ENCODE measurements around the gene CCT8L2.
"Not testable (repeated sequence)": the region's sequence is repeated elsewhere in the genome, so short reads cannot be mapped to it uniquely, and the experiment has no call there.

Gene CCT8L2

GRCh38 chr22:16594026-16594425 lies 1.4 kb upstream of the CCT8L2 start:
- DNase-seq: no peak

GRCh38 chr22:16592231-16592630 lies 379 bp downstream of the CCT8L2 start:
- not testable (repeated sequence) for DNase-seq

- not testable (repeated sequence) for DNase-seq
Measured at GRCh38 chr22:16591136-16591535, 1.5 kb downstream of the CCT8L2 start.

- no peak for DNase-seq
Measured at GRCh38 chr22:16586991-16587390, 5.6 kb downstream of the CCT8L2 start.

- no peak for DNase-seq
Measured at GRCh38 chr22:16586170-16586569, 6.4 kb downstream of the CCT8L2 start.

- not testable (repeated sequence) for DNase-seq
Measured at GRCh38 chr22:16580872-16581271, 11.7 kb downstream of the CCT8L2 start.

- DNase-seq: not testable (repeated sequence)
Measured at GRCh38 chr22:16569240-16569834, 23.3 kb downstream of the CCT8L2 start.

- no peak for DNase-seq
Measured at GRCh38 chr22:16568425-16568758, 24.2 kb downstream of the CCT8L2 start.

- not testable (repeated sequence) for DNase-seq
Measured at GRCh38 chr22:16567617-16568424, 24.8 kb downstream of the CCT8L2 start.

- not testable (repeated sequence) for DNase-seq
Measured at GRCh38 chr22:16566421-16567151, 26.0 kb downstream of the CCT8L2 start.

GRCh38 chr22:16565585-16566420 lies 26.8 kb downstream of the CCT8L2 start:
- DNase-seq: not testable (repeated sequence)

GRCh38 chr22:16564837-16565584 lies 27.6 kb downstream of the CCT8L2 start:
- DNase-seq: not testable (repeated sequence)

GRCh38 chr22:16563555-16564520 lies 28.8 kb downstream of the CCT8L2 start:
- DNase-seq: no peak

GRCh38 chr22:16562711-16563554 lies 29.7 kb downstream of the CCT8L2 start:
- DNase-seq: no peak

- not testable (repeated sequence) for DNase-seq
Measured at GRCh38 chr22:16561093-16561658, 31.4 kb downstream of the CCT8L2 start.

GRCh38 chr22:16560651-16561050 lies 32.0 kb downstream of the CCT8L2 start:
- not testable (repeated sequence) for DNase-seq

- not testable (repeated sequence) for DNase-seq
Measured at GRCh38 chr22:16559996-16560395, 32.6 kb downstream of the CCT8L2 start.

- DNase-seq: no peak
Measured at GRCh38 chr22:16559056-16559955, 33.3 kb downstream of the CCT8L2 start.
